Ectodermal cell (in vitro differentiated cells): ENCODE measurements around the gene GPR17.

Experiments used
- H3K27ac ChIP-seq: 2 replicates; pipeline ENCODE4 v1.7.0; 2013; ENCODE audit warnings: mild to moderate bottlenecking, low read depth, low read length; ENCODE audit not compliant: insufficient read depth, poor library complexity, severe bottlenecking
- H3K27me3 ChIP-seq: 2 replicates; pipeline ENCODE4 v1.7.0; 2013; ENCODE audit warnings: mild to moderate bottlenecking, low read length; ENCODE audit not compliant: insufficient read depth, control insufficient read depth, poor library complexity, severe bottlenecking
- H3K36me3 ChIP-seq: one replicate; pipeline ENCODE4 v1.7.0; 2013; ENCODE audit warnings: low read length; ENCODE audit not compliant: control insufficient read depth, insufficient read depth
- H3K4me1 ChIP-seq: one replicate; pipeline ENCODE4 v1.7.0; 2013; ENCODE audit warnings: low read length; ENCODE audit not compliant: control insufficient read depth, insufficient read depth
- H3K4me3 ChIP-seq: 2 replicates; pipeline ENCODE4 v1.7.0; 2013; ENCODE audit warnings: low read depth, low read length, control low read depth; ENCODE audit not compliant: insufficient read depth
- H3K9me3 ChIP-seq: 2 replicates; pipeline ENCODE4 v1.7.0; 2013; ENCODE audit warnings: mild to moderate bottlenecking, low read length, moderate library complexity; ENCODE audit not compliant: control insufficient read depth
- WGBS, 2 experiments: methylation state at CpG; one replicate each; pipeline ENCODE4 v1.1.7; 2013; ENCODE audit warnings: missing lambda C conversion rate in 2 of 2; 5-methylcytosine and 5-hydroxymethylcytosine counted together

GPR17 gene

DNA sequence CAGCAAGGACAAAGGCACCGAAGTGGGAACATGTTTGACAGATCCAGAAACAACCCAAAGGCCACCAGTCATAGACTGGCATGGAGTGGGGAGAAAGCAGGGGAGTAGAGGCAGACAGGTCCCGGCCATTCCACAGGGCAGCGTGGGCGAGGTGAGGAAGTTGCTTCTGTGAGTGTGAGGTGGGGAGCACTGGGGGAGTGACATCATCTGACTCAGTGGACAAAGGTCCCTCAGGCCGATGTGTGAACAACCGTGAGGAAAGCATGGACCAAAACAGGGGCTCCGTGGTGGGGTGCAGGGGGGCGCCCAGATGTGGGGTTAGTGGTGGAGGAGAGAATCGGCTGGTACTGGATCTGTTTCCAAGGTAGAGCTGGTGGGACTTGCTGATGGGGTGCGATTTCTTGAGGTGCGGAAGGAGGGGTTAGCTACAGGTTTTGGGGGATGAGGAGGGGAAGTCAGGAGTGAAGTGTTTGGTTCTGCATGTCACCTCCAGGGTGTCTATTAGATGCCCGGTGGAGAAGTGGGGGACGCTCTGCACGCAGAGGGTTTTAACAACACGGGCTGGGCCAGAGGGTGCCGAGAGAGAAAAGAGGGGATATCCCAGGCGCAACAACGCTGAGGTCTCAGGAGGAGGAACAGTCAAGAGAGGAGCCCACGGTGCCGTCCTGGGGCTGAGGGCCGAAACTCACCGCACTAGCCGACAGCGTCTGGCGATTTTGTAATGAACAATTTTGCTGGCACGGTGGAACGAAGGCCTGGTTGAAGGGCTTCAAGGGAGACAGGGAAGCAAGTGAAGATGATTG, 52.8 kb downstream of the GPR17 start:
- Histone ChIP-seq H3K36me3 (peaks cover 4% of the 10 kb centered on the region), H3K9me3 (no peaks in the 10 kb centered on the region), H3K4me1 (peaks cover 17% of the 10 kb centered on the region), H3K4me3 (no peak overlapping the region), H3K27me3 (peaks cover 4% of the 10 kb centered on the region), H3K27ac (no peak overlapping the region)
- WGBS, 2 experiments, result 93 to 94% methylated on average over 27 of the region's 27 CpGs

DNA sequence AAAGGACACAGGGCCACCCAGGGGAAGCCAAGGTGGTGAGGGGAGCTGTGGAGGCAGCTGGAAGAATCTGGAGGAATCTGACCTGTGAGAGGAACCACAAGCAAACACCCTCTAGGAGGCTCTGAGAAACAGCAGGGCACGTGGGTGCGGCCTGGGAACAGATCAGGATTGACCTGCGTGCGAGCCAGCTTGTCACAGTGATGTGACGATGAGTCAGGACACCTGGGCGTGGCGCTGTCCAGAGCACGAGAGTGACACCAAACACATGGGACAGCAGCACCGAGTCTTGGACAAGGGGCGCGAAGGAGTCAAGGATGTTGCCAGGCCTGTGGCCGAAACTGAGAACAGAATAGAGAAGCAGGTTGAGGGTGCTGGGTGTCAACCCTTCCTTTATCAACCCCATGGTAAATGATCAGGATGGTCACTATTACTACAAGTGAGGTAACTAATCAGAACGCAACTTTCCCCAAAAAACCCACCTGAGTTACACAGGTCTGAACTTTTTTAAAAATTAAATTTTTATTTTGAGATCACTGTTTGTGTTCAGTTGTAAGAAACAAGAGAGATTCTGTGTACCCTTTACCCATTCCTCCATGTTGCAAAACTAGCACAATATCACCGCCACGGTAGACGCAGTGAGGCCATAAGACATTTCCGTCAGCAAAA, 54.7 kb downstream of the GPR17 start:
- Histone ChIP-seq H3K27ac (peak overlapping the region; percentile 90), H3K27me3 (no peaks in the 10 kb centered on the region), H3K36me3 (peaks cover 10% of the 10 kb centered on the region), H3K4me1 (peaks cover 17% of the 10 kb centered on the region), H3K4me3 (peak overlapping the region; percentile 83), H3K9me3 (no peaks in the 10 kb centered on the region)
- 48 to 52% methylated on average over 17 of the region's 17 CpGs for WGBS, 2 experiments

DNA sequence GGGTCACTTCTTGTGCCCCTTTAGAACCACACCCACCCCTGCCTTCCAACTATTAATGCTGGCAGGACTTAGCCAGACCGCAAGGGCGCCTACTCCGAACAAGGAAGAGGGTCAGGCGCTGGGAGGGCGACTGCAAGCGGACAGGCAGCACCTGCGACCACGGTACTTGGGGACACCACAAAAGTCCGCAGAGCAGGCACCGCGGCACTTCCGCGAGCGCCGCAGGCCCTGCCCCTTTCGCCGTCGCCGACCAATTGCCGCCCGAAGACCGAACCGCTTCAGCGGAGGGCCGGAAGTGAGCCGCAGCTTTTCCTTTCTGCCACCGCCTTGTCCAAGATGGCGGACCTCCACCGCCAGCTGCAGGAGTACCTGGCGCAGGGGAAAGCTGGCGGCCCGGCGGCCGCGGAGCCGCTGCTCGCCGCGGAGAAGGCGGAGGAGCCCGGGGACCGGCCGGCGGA, 55.3 kb downstream of the GPR17 start, which contains the start of gene SFT2D3:
Gene SFT2D3 (plus strand): TSS at position 305 of the 458 bp plus-strand sequence. CDS start 32 bp downstream, at position 337.
- H3K4me3 ChIP-seq, result peak within 1 kb of the TSS; percentile 83
- H3K36me3 ChIP-seq, result peaks cover 12% of the 10 kb centered on the region
- peaks cover 17% of the 10 kb centered on the region for H3K4me1 ChIP-seq
- H3K27ac ChIP-seq, result peak within 1 kb of the TSS; percentile 90
- H3K27me3 ChIP-seq, result no peaks in the 10 kb centered on the region
- 0% methylated on average over 44 of the region's 44 CpGs for WGBS, 2 experiments
- H3K9me3 ChIP-seq, result no peaks in the 10 kb centered on the region

DNA sequence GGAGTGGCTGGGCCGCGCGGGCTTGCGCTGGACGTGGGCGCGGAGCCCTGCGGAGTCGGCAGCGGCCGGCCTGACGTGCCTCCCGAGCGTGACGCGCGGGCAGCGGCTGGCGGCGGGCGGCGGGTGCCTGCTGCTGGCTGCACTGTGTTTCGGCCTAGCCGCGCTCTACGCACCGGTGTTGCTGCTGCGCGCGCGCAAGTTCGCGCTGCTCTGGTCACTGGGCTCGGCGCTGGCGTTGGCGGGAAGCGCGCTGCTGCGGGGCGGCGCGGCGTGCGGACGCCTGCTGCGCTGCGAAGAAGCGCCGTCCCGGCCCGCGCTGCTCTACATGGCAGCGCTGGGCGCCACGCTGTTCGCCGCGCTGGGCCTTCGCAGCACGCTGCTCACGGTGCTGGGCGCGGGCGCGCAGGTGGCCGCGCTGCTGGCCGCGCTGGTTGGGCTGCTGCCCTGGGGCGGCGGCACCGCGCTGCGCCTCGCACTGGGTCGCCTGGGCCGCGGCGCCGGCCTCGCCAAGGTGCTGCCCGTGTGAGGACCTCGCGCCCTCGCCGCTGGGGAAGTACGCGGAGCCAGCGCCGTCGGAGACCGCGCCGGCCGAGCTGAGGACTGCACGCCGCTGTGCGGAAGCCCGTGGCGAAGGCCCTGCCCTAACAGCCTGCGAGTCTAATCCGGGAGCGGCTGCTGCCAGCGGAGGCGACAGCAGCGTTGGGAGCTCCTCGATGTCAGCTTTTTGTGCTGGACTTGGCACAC, 55.9 kb downstream of the GPR17 start:
- H3K4me1 ChIP-seq, result peaks cover 17% of the 10 kb centered on the region
- H3K9me3 ChIP-seq, result no peaks in the 10 kb centered on the region
- no peaks in the 10 kb centered on the region for H3K27me3 ChIP-seq
- peak overlapping the region; percentile 90 for H3K27ac ChIP-seq
- WGBS, 2 experiments, result 1% methylated on average over 108 of the region's 108 CpGs
- H3K36me3 ChIP-seq, result peaks cover 12% of the 10 kb centered on the region
- peak overlapping the region; percentile 83 for H3K4me3 ChIP-seq
